Fibroblast of lung (primary cell): Measurements from ENCODE around the gene EML3. TPM values are rescaled to one million over a fixed set of nuclear protein-coding genes. Genes with fewer than 3 reads are reported as not detected.

Source experiments
- DNase-seq, 2 donors: peaks; one replicate each; pipeline versions ENCODE4 v3.0.0 to v3.0.0-alpha.2; 2010; ENCODE audit warnings: low read depth in 2 of 2
- H2AFZ ChIP-seq: 2 replicates; pipeline ENCODE4 v1.5.1; 2012; ENCODE audit warnings: low read length, control low read depth, inconsistent platforms
- H3K27ac ChIP-seq: 2 replicates; pipeline ENCODE4 v1.5.1; 2011; ENCODE audit warnings: low read length, control low read depth; ENCODE audit not compliant: insufficient read depth
- H3K27me3 ChIP-seq: 2 replicates; pipeline ENCODE4 v1.5.1; 2011; ENCODE audit warnings: mild to moderate bottlenecking, low read length; ENCODE audit not compliant: control insufficient read depth, insufficient read depth
- H3K36me3 ChIP-seq: 2 replicates; pipeline ENCODE4 v1.5.1; 2011; ENCODE audit warnings: low read length; ENCODE audit not compliant: control insufficient read depth, insufficient read depth
- H3K4me1 ChIP-seq: 2 replicates; pipeline ENCODE4 v1.5.1; 2011; ENCODE audit warnings: low read length; ENCODE audit not compliant: control insufficient read depth, insufficient read depth; ENCODE audit errors: extremely low read depth
- H3K4me2 ChIP-seq: 2 replicates; pipeline ENCODE4 v1.5.1; 2011; ENCODE audit warnings: low read length, control low read depth; ENCODE audit not compliant: insufficient read depth; ENCODE audit errors: extremely low read depth
- H3K4me3 ChIP-seq, 4 experiments: fragments of 200-600 bp in 1 of 4; sonication (generic) in 1 of 4; replicated peaks in 1 of 4; 2 replicates each; pipeline ENCODE4 v1.5.1; 2011 to 2016; ENCODE audit warnings: low read length in 4 of 4, low read depth in 3 of 4, mild to moderate bottlenecking in 3 of 4, control low read depth in 2 of 4, inconsistent platforms in 1 of 4, mixed read lengths in 1 of 4; ENCODE audit not compliant: insufficient read depth in 1 of 4; ENCODE audit errors: control extremely low read depth in 1 of 4
- H3K79me2 ChIP-seq: 2 replicates; pipeline ENCODE4 v1.5.1; 2012; ENCODE audit warnings: mild to moderate bottlenecking, low read length, inconsistent platforms; ENCODE audit not compliant: control insufficient read depth, insufficient read depth
- H3K9ac ChIP-seq: 2 replicates; pipeline ENCODE4 v1.5.1; 2011; ENCODE audit warnings: mild to moderate bottlenecking, low read length, control low read depth; ENCODE audit not compliant: insufficient read depth
- H3K9me3 ChIP-seq: 2 replicates; pipeline ENCODE4 v1.5.1; 2012; ENCODE audit warnings: low read depth, low read length; ENCODE audit not compliant: control insufficient read depth, insufficient read depth
- H4K20me1 ChIP-seq: 2 replicates; pipeline ENCODE4 v1.5.1; 2011; ENCODE audit warnings: low read length; ENCODE audit not compliant: control insufficient read depth, insufficient read depth; ENCODE audit errors: extremely low read depth
- CTCF ChIP-seq, 2 donors: IDR thresholded peaks in 1 of 2; conservative IDR thresholded peaks in 1 of 2; 1 replicate in 1 of 2; 2 replicates in 1 of 2; pipeline ENCODE4 v1.5.1; 2011 to 2012; ENCODE audit warnings: low read length in 2 of 2, control low read depth in 1 of 2, inconsistent platforms in 1 of 2, low read depth in 1 of 2, mild to moderate bottlenecking in 1 of 2
- EZH2 ChIP-seq: IDR thresholded peaks from 2 replicates; pipeline ENCODE4 v1.5.1; 2012; ENCODE audit warnings: low read length, control low read depth, mild to moderate bottlenecking; ENCODE audit errors: missing control alignments
- polyA minus RNA-seq: library from RNA; depleted of rRNA, polyadenylated mRNA; stranded (reverse); fragments of >200 nt; gene quantifications from 2 replicates; pipeline ENCODE4 v1.2.3, GENCODE V29; 2011; ENCODE audit warnings: low replicate concordance
- polyA plus RNA-seq, 2 donors: library from polyadenylated mRNA; depleted of rRNA in 1 of 2; stranded (reverse) in 1 of 2; unstranded in 1 of 2; fragments of >200 nt; gene quantifications; 2 replicates each; pipeline ENCODE4 v1.2.1, GENCODE V29; 2011 to 2012; ENCODE audit warnings: missing spikeins in 1 of 2
- total RNA-seq: library from RNA; depleted of rRNA; stranded (reverse); fragments of >200 nt; gene quantifications from 2 replicates; pipeline ENCODE4 v1.2.1, GENCODE V29; 2014

The EML3 gene
- total RNA-seq (17.5 and 20.5 TPM in 2 replicates), polyA plus RNA-seq (17.8 and 22.6 TPM in 2 replicates), polyA minus RNA-seq (37.1 and 108 TPM in 2 replicates)
- 27.5 and 34.0 TPM in 2 replicates for polyA plus RNA-seq (2012)

GRCh38 chr11:62612366-62613290 lies at the start of gene EML3, which contains the start of gene ROM1:
EML3 (minus strand) TSS chr11:62612775; CDS start chr11:62612457, 318 bp downstream.
ROM1 (plus strand) TSS chr11:62613257; CDS start chr11:62613282, 25 bp downstream.
- Histone ChIP-seq H3K27me3 (no peaks in the 10 kb centered on the region), H3K79me2 (no peaks in the 10 kb centered on the region), H4K20me1 (no peaks in the 10 kb centered on the region), H3K4me2 (peak within 1 kb of the TSS; percentile 93), H3K4me1 (peaks cover 12% of the 10 kb centered on the region), H3K9ac (peak within 1 kb of the TSS; percentile 61), H3K36me3 (peaks cover 11% of the 10 kb centered on the region), H3K4me3 (peak within 1 kb of the TSS; percentile 69 to 87 (median 79)), H2AFZ (peak within 1 kb of the TSS; percentile 79), H3K27ac (peak within 1 kb of the TSS; percentile 83), H3K9me3 (no peaks in the 10 kb centered on the region)
- peak; percentile 74 to 92 for DNase-seq
- TF ChIP-seq CTCF (conservative IDR thresholded peaks at IDR 0.05 in 1 of 2, IDR thresholded peaks at IDR 0.05 in 1 of 2; ENCODE audit: low read depth in 1 of 2, low read length in 2 of 2) = peak; percentile 51 to 85
- no peak for TF ChIP-seq EZH2

GRCh38 chr11:62656796-62657429 lies 44.3 kb upstream of the EML3 start:
- no peak overlapping the region for H3K27ac ChIP-seq
- no peaks in the 10 kb centered on the region for H3K9me3 ChIP-seq
- TF ChIP-seq CTCF (conservative IDR thresholded peaks at IDR 0.05 in 1 of 2, IDR thresholded peaks at IDR 0.05 in 1 of 2; ENCODE audit: low read depth in 1 of 2, low read length in 2 of 2) (no peak), EZH2 (no peak)
- H3K27me3 ChIP-seq = no peaks in the 10 kb centered on the region
- H2AFZ ChIP-seq = no peak overlapping the region
- no peaks in the 10 kb centered on the region for H3K4me1 ChIP-seq
- no peak overlapping the region for H3K9ac ChIP-seq
- H3K4me2 ChIP-seq = no peak overlapping the region
- H4K20me1 ChIP-seq = no peaks in the 10 kb centered on the region
- no peaks in the 10 kb centered on the region for H3K36me3 ChIP-seq
- peaks cover 11% of the 10 kb centered on the region for H3K79me2 ChIP-seq
- DNase-seq = peak in 1 of 2 donors; percentile 46
- no peak overlapping the region for H3K4me3 ChIP-seq

- no peaks in the 10 kb centered on the region for H3K9me3 ChIP-seq
- DNase-seq = no peak
- no peaks in the 10 kb centered on the region for H3K27me3 ChIP-seq
These were observed 41.7 kb upstream of the EML3 start for GRCh38 chr11:62654297-62654696.

More at GRCh38 chr11:62654297-62654696, 41.7 kb upstream of the EML3 start:
- Histone ChIP-seq H3K36me3 (peaks cover 4% of the 10 kb centered on the region), H2AFZ (no peak overlapping the region), H3K27ac (no peak overlapping the region), H3K4me3 (no peak overlapping the region), H3K9ac (no peak overlapping the region), H3K79me2 (peaks cover 24% of the 10 kb centered on the region), H3K4me2 (no peak overlapping the region), H4K20me1 (no peaks in the 10 kb centered on the region), H3K4me1 (no peaks in the 10 kb centered on the region)
- TF ChIP-seq EZH2 (no peak), CTCF (conservative IDR thresholded peaks at IDR 0.05 in 1 of 2, IDR thresholded peaks at IDR 0.05 in 1 of 2; ENCODE audit: low read depth in 1 of 2, low read length in 2 of 2) (no peak)
